Loucy (cell line): Measurements from ENCODE around the gene ANO2.
"Not testable (repeated sequence)": the region's sequence is repeated elsewhere in the genome, so short reads cannot be mapped to it uniquely, and the experiment has no call there.

Experiments
- H2AFZ ChIP-seq: fragments of 200-600 bp; sonication (generic); 2 replicates; pipeline ENCODE4 v1.6.0; 2016; ENCODE audit warnings: antibody characterized with exemption, mild to moderate bottlenecking, low read length, moderate library complexity
- H3F3A ChIP-seq: fragments of 200-600 bp; 2 replicates; pipeline ENCODE4 v1.6.0; 2016; ENCODE audit warnings: antibody characterized with exemption, low read depth, mild to moderate bottlenecking
- H3K27me3 ChIP-seq: fragments of 200-600 bp; sonication (generic); 2 replicates; pipeline ENCODE4 v1.6.1; 2014; ENCODE audit warnings: low read length, mild to moderate bottlenecking; ENCODE audit not compliant: insufficient read depth, poor library complexity, severe bottlenecking
- H3K36me3 ChIP-seq: fragments of 200-600 bp; sonication (generic); 2 replicates; pipeline ENCODE4 v1.6.1; 2016; ENCODE audit warnings: low read length; ENCODE audit not compliant: insufficient read depth
- H3K4me1 ChIP-seq: fragments of 200-600 bp; sonication (generic); 2 replicates; pipeline ENCODE4 v1.5.1; 2014; ENCODE audit warnings: low read length, mild to moderate bottlenecking; ENCODE audit not compliant: insufficient read depth, poor library complexity, severe bottlenecking
- H3K4me2 ChIP-seq: fragments of 200-600 bp; sonication (generic); 2 replicates; pipeline ENCODE4 v1.6.0; 2014; ENCODE audit warnings: antibody characterized with exemption, low read length, low read depth, mild to moderate bottlenecking; ENCODE audit not compliant: poor library complexity, severe bottlenecking
- H3K4me3 ChIP-seq: fragments of 200-600 bp; sonication (generic); 2 replicates; pipeline ENCODE4 v1.5.1; 2014; ENCODE audit warnings: low read length, mild to moderate bottlenecking, mixed read lengths; ENCODE audit not compliant: poor library complexity, severe bottlenecking
- H3K79me2 ChIP-seq: fragments of 200-600 bp; sonication (generic); 2 replicates; pipeline ENCODE4 v1.6.1; 2014; ENCODE audit warnings: low read length; ENCODE audit not compliant: insufficient read depth
- H3K9ac ChIP-seq: fragments of 200-600 bp; sonication (generic); 2 replicates; pipeline ENCODE4 v1.6.0; 2014; ENCODE audit warnings: mild to moderate bottlenecking, low read depth, low read length, moderate library complexity; ENCODE audit not compliant: poor library complexity, severe bottlenecking
- H3K9me2 ChIP-seq: fragments of 200-600 bp; sonication (generic); replicated peaks from 2 replicates; pipeline ENCODE4 v1.6.1; 2016; ENCODE audit warnings: low read depth, low read length, mixed read lengths
- H3K9me3 ChIP-seq: fragments of 200-600 bp; sonication (generic); 2 replicates; pipeline ENCODE4 v1.6.1; 2014; ENCODE audit warnings: mild to moderate bottlenecking, antibody characterized with exemption, low read length, low read depth; ENCODE audit not compliant: insufficient read depth
- H4K20me1 ChIP-seq: fragments of 200-600 bp; sonication (generic); 2 replicates; pipeline ENCODE4 v1.6.0; 2014; ENCODE audit warnings: antibody characterized with exemption, low read length, mild to moderate bottlenecking; ENCODE audit not compliant: insufficient read depth, poor library complexity, severe bottlenecking
- EZH2phosphoT487 ChIP-seq: fragments of 200-600 bp; IDR thresholded peaks from 2 replicates; pipeline ENCODE4 v1.6.1; 2018; ENCODE audit warnings: antibody characterized with exemption, mild to moderate bottlenecking, moderate library complexity, borderline replicate concordance
- TF ChIP-seq, protein P1 (sequence below): fragments of 200-600 bp; sonication (generic); conservative IDR thresholded peaks from 2 replicates; pipeline ENCODE4 v1.5.1; 2014; ENCODE audit warnings: mild to moderate bottlenecking, antibody characterized with exemption, low read length

Gene ANO2

DNA sequence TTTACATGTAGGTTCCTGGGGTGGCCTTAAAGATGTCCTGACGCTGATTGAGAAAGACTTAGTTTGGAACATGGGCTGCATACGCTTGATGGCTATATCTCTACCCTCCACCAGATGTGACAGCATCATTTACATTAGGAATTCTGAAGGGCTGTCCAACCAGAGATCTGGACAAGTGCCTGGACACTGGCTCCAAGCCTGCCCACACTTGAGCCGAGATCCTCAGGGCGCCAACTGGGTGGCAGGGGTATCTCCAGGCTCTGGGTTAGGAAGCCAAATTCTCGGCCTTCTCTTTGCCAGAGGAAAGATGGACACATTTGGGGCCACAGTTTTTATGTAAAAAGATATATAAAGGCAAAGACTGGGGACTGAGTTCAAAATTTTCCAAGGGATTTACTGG lies 266.9 kb downstream of the ANO2 start:
- no peaks in the 10 kb centered on the region for H3K36me3 ChIP-seq
- TF ChIP-seq, protein P1, sequence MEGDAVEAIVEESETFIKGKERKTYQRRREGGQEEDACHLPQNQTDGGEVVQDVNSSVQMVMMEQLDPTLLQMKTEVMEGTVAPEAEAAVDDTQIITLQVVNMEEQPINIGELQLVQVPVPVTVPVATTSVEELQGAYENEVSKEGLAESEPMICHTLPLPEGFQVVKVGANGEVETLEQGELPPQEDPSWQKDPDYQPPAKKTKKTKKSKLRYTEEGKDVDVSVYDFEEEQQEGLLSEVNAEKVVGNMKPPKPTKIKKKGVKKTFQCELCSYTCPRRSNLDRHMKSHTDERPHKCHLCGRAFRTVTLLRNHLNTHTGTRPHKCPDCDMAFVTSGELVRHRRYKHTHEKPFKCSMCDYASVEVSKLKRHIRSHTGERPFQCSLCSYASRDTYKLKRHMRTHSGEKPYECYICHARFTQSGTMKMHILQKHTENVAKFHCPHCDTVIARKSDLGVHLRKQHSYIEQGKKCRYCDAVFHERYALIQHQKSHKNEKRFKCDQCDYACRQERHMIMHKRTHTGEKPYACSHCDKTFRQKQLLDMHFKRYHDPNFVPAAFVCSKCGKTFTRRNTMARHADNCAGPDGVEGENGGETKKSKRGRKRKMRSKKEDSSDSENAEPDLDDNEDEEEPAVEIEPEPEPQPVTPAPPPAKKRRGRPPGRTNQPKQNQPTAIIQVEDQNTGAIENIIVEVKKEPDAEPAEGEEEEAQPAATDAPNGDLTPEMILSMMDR = no peak
- no peak for TF ChIP-seq EZH2phosphoT487
- H3F3A ChIP-seq = no peaks in the 10 kb centered on the region
- no peaks in the 10 kb centered on the region for H3K9me2 ChIP-seq
- no peaks in the 10 kb centered on the region for H4K20me1 ChIP-seq
- no peak overlapping the region for H3K9ac ChIP-seq
- H3K27me3 ChIP-seq = no peaks in the 10 kb centered on the region
- H2AFZ ChIP-seq = no peak overlapping the region
- no peak overlapping the region for H3K4me3 ChIP-seq
- H3K4me2 ChIP-seq = no peak overlapping the region
- H3K9me3 ChIP-seq = no peaks in the 10 kb centered on the region
- no peaks in the 10 kb centered on the region for H3K4me1 ChIP-seq
- H3K79me2 ChIP-seq = no peaks in the 10 kb centered on the region

DNA sequence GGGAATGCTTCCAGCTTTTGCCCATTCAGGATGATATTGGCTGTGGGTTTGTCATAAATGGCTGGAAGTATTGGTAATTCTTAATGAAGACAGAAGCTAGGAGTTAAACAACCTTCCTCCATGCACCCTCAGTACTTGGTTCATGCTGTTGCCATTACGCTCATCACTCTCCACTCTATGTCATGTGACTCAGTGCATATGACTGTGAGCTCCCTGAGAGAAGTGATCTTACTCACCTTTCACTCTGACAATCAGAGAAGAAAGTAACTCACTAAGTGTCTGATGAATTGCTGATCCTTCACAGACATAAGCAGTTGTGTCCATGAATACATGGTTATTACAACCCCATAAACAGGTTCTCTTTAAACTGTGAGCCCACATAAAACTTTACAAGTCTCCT lies 275.4 kb downstream of the ANO2 start:
- H2AFZ ChIP-seq, H3K9me3 ChIP-seq, H3K4me1 ChIP-seq: not testable (repeated sequence)

DNA sequence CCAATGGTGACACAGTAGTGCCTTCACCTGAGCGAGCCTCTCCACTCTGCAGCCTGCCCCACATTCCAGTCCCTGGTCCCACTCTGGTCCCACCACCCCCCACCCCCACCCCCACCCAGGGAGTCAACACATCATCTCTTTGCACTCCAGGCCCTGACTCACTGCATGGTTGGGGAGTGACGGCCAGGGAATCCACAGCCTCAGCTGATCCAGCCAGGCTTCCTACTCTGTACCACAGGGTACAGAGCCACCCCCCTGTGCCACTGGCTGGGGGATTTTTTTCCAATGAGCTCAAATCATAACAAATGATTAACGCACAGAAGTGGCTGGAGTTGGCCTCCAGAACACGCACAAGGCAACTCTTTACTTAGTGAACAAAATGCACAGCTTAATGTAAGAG lies 279.4 kb downstream of the ANO2 start:
- Histone ChIP-seq H3K27me3 (no peaks in the 10 kb centered on the region), H3K9me3 (no peaks in the 10 kb centered on the region), H2AFZ (no peak overlapping the region), H3K9ac (no peak overlapping the region), H3F3A (no peaks in the 10 kb centered on the region), H3K4me2 (no peak overlapping the region), H3K4me3 (no peak overlapping the region), H3K79me2 (no peaks in the 10 kb centered on the region), H3K4me1 (no peaks in the 10 kb centered on the region), H4K20me1 (no peaks in the 10 kb centered on the region), H3K36me3 (no peaks in the 10 kb centered on the region), H3K9me2 (no peaks in the 10 kb centered on the region)
- no peak for TF ChIP-seq EZH2phosphoT487
- TF ChIP-seq, protein P1 = no peak

More for the DNA sequence above, 275.4 kb downstream of the ANO2 start:
- H3K9me2 ChIP-seq, H4K20me1 ChIP-seq, H3K27me3 ChIP-seq, H3K36me3 ChIP-seq, H3K4me2 ChIP-seq, H3K9ac ChIP-seq, H3K4me3 ChIP-seq, H3F3A ChIP-seq, H3K79me2 ChIP-seq: not testable (repeated sequence)

DNA sequence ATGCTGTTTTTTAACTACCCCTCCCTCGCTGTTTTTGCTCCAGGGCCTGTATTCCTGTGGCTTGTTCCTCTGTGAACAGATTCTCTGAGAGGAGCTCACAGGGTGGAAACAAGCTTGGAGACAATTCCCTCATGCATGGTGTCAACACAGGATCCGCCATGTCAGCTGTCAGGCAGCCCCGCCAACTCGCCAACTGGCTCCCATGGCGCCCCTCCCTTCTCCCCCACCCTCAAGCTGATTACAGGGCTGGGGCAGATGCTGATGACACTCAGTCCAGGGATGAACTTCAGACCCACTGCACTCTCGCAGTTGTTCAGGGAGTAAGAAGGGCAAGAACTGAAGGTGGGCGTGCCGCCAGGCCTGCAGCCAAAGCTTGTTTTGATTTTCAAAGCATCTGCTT lies 283.2 kb downstream of the ANO2 start:
- no peaks in the 10 kb centered on the region for H3F3A ChIP-seq
- H3K9me3 ChIP-seq = no peaks in the 10 kb centered on the region
- H3K4me2 ChIP-seq = no peak overlapping the region
- H3K79me2 ChIP-seq = no peaks in the 10 kb centered on the region
- no peaks in the 10 kb centered on the region for H3K36me3 ChIP-seq
- H3K4me3 ChIP-seq = no peak overlapping the region
- H3K27me3 ChIP-seq = no peaks in the 10 kb centered on the region
- H3K9ac ChIP-seq = no peak overlapping the region
- H2AFZ ChIP-seq = no peak overlapping the region
- H3K4me1 ChIP-seq = no peaks in the 10 kb centered on the region
- TF ChIP-seq EZH2phosphoT487 = no peak
- TF ChIP-seq, protein P1 = no peak
- H3K9me2 ChIP-seq = no peaks in the 10 kb centered on the region
- no peaks in the 10 kb centered on the region for H4K20me1 ChIP-seq
